HepG2 (cell line): ENCODE measurements around the gene ECHS1. TPM values are rescaled to one million over a fixed set of nuclear protein-coding genes. Genes with fewer than 3 reads are reported as not detected.

ENCODE experiments used
- ATF1 ChIP-seq: IDR thresholded peaks from 2 replicates; pipeline ENCODE4 v1.6.1; 2016; ENCODE audit warnings: mild to moderate bottlenecking, control low read depth
- CHCHD3 ChIP-seq: sonication (generic); formaldehyde crosslinking; IDR thresholded peaks from 2 replicates; pipeline ENCODE4 v1.8.0; 2022; ENCODE audit warnings: mild to moderate bottlenecking, missing genetic modification reagents, moderate library complexity
- DR1 ChIP-seq: sonication (generic); formaldehyde crosslinking; IDR thresholded peaks from 2 replicates; pipeline ENCODE4 v1.8.0; 2021; ENCODE audit warnings: mild to moderate bottlenecking, missing genetic modification reagents, inconsistent platforms
- FOSL2 ChIP-seq: sonication (generic); formaldehyde crosslinking; IDR thresholded peaks from 2 replicates; pipeline ENCODE4 v1.4.0; 2020; ENCODE audit warnings: missing genetic modification reagents
- HNF1A ChIP-seq, 2 experiments: sonication (generic) in 1 of 2; formaldehyde crosslinking in 1 of 2; IDR thresholded peaks; 2 replicates each; pipeline versions ENCODE4 v1.4.0 to v1.6.1; 2016 to 2020; ENCODE audit warnings: borderline replicate concordance in 1 of 2, low read depth in 1 of 2, mild to moderate bottlenecking in 1 of 2, missing genetic modification reagents in 1 of 2
- KDM5A ChIP-seq: fragments of 200-600 bp; sonication (generic); IDR thresholded peaks from 2 replicates; pipeline ENCODE4 v1.7.0; 2018; ENCODE audit warnings: antibody characterized with exemption, mild to moderate bottlenecking, low read length, borderline replicate concordance
- KMT2A ChIP-seq: sonication (generic); formaldehyde crosslinking; IDR thresholded peaks from 2 replicates; pipeline ENCODE4 v1.4.0; 2020; ENCODE audit warnings: missing genetic modification reagents
- MATR3 ChIP-seq: sonication (generic); formaldehyde crosslinking; IDR thresholded peaks from 2 replicates; pipeline ENCODE4 v1.4.0; 2020; ENCODE audit warnings: missing genetic modification reagents
- NR2F6 ChIP-seq, 2 experiments: IDR thresholded peaks; 2 replicates each; pipeline ENCODE4 v1.6.1; 2016; ENCODE audit warnings: antibody characterized with exemption in 1 of 2, mild to moderate bottlenecking in 1 of 2
- PHF20 ChIP-seq: sonication (generic); formaldehyde crosslinking; IDR thresholded peaks from 2 replicates; pipeline ENCODE4 v1.5.0; 2020; ENCODE audit warnings: mild to moderate bottlenecking, missing genetic modification reagents
- SPEN ChIP-seq: sonication (generic); formaldehyde crosslinking; IDR thresholded peaks from 2 replicates; pipeline ENCODE4 v1.5.1; 2020; ENCODE audit warnings: low read depth, mild to moderate bottlenecking, missing genetic modification reagents
- TBL1XR1 ChIP-seq: fragments of 150-350 bp; IDR thresholded peaks from 2 replicates; pipeline ENCODE4 v1.6.1; 2014; ENCODE audit warnings: borderline replicate concordance, low read length; ENCODE audit not compliant: partially characterized antibody
- TCF12 ChIP-seq, 2 experiments: fragments of 450-650 bp in 1 of 2; sonication (generic) in 1 of 2; formaldehyde crosslinking in 1 of 2; IDR thresholded peaks; 2 replicates each; pipeline versions ENCODE4 v1.6.1 to v1.8.0; 2017 to 2022; ENCODE audit warnings: antibody characterized with exemption in 1 of 2, mild to moderate bottlenecking in 1 of 2, missing genetic modification reagents in 1 of 2, moderate library complexity in 1 of 2
- ZNF260 ChIP-seq: sonication (generic); formaldehyde crosslinking; IDR thresholded peaks from 2 replicates; pipeline ENCODE4 v1.4.0; 2020; ENCODE audit warnings: missing genetic modification reagents, low read depth, mild to moderate bottlenecking, borderline replicate concordance
- ZNF282 ChIP-seq: fragments of 450-650 bp; IDR thresholded peaks from 2 replicates; pipeline ENCODE4 v1.6.1; 2018; ENCODE audit not compliant: partially characterized antibody
- ZNF501 ChIP-seq: sonication (generic); formaldehyde crosslinking; IDR thresholded peaks from 2 replicates; pipeline ENCODE4 v1.5.1; 2020; ENCODE audit warnings: mild to moderate bottlenecking, moderate library complexity, missing genetic modification reagents
- ZNF557 ChIP-seq: sonication (generic); formaldehyde crosslinking; IDR thresholded peaks from 2 replicates; pipeline ENCODE4 v1.4.0; 2020; ENCODE audit warnings: missing genetic modification reagents
- ZNF724P ChIP-seq: sonication (generic); formaldehyde crosslinking; IDR thresholded peaks from 2 replicates; pipeline ENCODE4 v1.8.0; 2022; ENCODE audit warnings: missing genetic modification reagents, borderline replicate concordance
- polyA plus RNA-seq, 8 experiments: library from polyadenylated mRNA; depleted of rRNA in 3 of 8; stranded (reverse) in 7 of 8; unstranded in 1 of 8; fragments of >200 nt; fragmentation: Illumina TruSeq in 4 of 8; extraction: Trizol in 4 of 8; gene quantifications; 2 replicates each; pipeline versions ENCODE4 v1.2.1 to v1.2.3, GENCODE V29; 2011 to 2016; ENCODE audit warnings: low read depth in 4 of 8, missing spikeins in 1 of 8, mixed read lengths in 1 of 8; ENCODE audit not compliant: insufficient read depth in 1 of 8
- total RNA-seq, 5 experiments: library from RNA; depleted of rRNA; stranded (reverse); fragments of >200 nt; fragmentation: Illumina TruSeq; extraction: Trizol; gene quantifications; 2 replicates each; pipeline ENCODE4 v1.2.3, GENCODE V29; 2016; ENCODE audit warnings: low read depth in 1 of 5
- TF ChIP-seq, protein P1 (sequence below): sonication (generic); formaldehyde crosslinking; IDR thresholded peaks from 2 replicates; pipeline ENCODE4 v1.4.0; 2020; ENCODE audit warnings: missing genetic modification reagents
- TF ChIP-seq, protein P2 (sequence below): sonication (generic); formaldehyde crosslinking; IDR thresholded peaks from 2 replicates; pipeline ENCODE4 v1.4.0; 2020; ENCODE audit warnings: missing genetic modification reagents

The ECHS1 gene
- total and polyA plus RNA-seq, 2 of the 13 experiments (the other 11 are each of a cell fraction or from before 2014, with no cell fraction given): 32.7 to 195 TPM

DNA sequence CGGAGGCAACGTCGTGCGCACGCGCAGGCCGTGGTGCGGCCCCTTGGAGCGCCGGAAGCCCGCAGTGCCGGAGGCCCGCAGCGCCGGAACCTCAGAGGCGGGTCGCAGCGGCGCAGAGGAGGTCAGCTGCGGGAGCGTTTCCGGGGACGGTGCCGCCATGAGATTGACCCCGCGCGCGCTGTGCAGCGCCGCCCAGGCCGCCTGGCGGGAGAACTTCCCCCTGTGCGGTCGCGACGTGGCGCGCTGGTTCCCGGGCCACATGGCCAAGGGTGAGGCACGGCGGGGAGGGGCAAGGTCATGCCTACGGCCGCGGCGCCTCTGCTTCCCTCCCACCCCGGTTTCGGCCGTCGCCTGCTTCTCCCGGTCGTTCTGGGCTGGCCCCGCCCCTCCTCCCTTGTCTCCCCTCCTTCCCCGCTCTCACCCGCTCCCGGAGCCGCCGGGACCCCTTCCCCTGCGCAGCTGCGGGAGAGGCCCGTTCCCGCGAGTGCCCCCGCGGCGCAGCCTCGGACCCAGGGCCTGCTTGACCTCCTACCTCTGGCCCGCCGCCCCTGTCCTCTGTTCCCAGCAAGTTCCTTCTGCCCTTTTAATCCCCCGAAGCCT lies 21.0 kb upstream of the ECHS1 start, which contains the start of gene MTG1 (continued):
- TF ChIP-seq DR1 (CRISPR knock-in tag): peak; percentile 76; the same call in 1 of the 2 replicates
- TF ChIP-seq SPEN (CRISPR knock-in tag): peak; percentile 91
- no peak for TF ChIP-seq HNF1A (IDR thresholded peaks at IDR 0.05; ENCODE audit: low read depth)
- peak; percentile 83 for TF ChIP-seq HNF1A (CRISPR knock-in tag; IDR thresholded peaks at IDR 0.05; ENCODE audit: borderline replicate concordance)
- TF ChIP-seq ZNF557: peak; percentile 55; the same call in 1 of the 2 replicates
- no peak for TF ChIP-seq NR2F6 (IDR thresholded peaks at IDR 0.05)
- peak; percentile 83 for TF ChIP-seq NR2F6 (CRISPR knock-in tag; IDR thresholded peaks at IDR 0.05)
- no peak for TF ChIP-seq TCF12 (IDR thresholded peaks at IDR 0.05)
- TF ChIP-seq TCF12 (CRISPR knock-in tag; IDR thresholded peaks at IDR 0.05): 0 out of 2 replicates have a peak, but pooled peaks have one; percentile 82
- TF ChIP-seq, protein P1, sequence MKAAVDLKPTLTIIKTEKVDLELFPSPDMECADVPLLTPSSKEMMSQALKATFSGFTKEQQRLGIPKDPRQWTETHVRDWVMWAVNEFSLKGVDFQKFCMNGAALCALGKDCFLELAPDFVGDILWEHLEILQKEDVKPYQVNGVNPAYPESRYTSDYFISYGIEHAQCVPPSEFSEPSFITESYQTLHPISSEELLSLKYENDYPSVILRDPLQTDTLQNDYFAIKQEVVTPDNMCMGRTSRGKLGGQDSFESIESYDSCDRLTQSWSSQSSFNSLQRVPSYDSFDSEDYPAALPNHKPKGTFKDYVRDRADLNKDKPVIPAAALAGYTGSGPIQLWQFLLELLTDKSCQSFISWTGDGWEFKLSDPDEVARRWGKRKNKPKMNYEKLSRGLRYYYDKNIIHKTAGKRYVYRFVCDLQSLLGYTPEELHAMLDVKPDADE (CRISPR knock-in tag): no peak
- TF ChIP-seq MATR3: no peak; the same call in 1 of the 2 replicates
- TF ChIP-seq, protein P2, sequence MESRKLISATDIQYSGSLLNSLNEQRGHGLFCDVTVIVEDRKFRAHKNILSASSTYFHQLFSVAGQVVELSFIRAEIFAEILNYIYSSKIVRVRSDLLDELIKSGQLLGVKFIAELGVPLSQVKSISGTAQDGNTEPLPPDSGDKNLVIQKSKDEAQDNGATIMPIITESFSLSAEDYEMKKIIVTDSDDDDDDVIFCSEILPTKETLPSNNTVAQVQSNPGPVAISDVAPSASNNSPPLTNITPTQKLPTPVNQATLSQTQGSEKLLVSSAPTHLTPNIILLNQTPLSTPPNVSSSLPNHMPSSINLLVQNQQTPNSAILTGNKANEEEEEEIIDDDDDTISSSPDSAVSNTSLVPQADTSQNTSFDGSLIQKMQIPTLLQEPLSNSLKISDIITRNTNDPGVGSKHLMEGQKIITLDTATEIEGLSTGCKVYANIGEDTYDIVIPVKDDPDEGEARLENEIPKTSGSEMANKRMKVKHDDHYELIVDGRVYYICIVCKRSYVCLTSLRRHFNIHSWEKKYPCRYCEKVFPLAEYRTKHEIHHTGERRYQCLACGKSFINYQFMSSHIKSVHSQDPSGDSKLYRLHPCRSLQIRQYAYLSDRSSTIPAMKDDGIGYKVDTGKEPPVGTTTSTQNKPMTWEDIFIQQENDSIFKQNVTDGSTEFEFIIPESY (CRISPR knock-in tag): peak; percentile 25; the same call in 1 of the 2 replicates
- peak; percentile 89 for TF ChIP-seq ZNF724P
- 0 out of 2 replicates have a peak, but pooled peaks have one; percentile 65 for TF ChIP-seq ZNF260 (CRISPR knock-in tag)
- TF ChIP-seq KMT2A (CRISPR knock-in tag): peak; percentile 66; the same call in 1 of the 2 replicates
- peak; percentile 12 for TF ChIP-seq TBL1XR1
- TF ChIP-seq CHCHD3 (CRISPR knock-in tag): peak; percentile 93; the same call in 1 of the 2 replicates
- no peak for TF ChIP-seq ATF1 (CRISPR knock-in tag)
- peak; percentile 37; the same call in 1 of the 2 replicates for TF ChIP-seq FOSL2 (CRISPR knock-in tag)
- no peak; the same call in 1 of the 2 replicates for TF ChIP-seq KDM5A
- no peak for TF ChIP-seq ZNF282
- peak; percentile 95 for TF ChIP-seq PHF20 (CRISPR knock-in tag)
- peak; percentile 83 for TF ChIP-seq ZNF501
